Esophagus muscularis mucosa (tissue), 3 donors: Measurements from ENCODE around the gene GJC2.

Source experiments
- POLR2A ChIP-seq: fragments of 450-650 bp; IDR thresholded peaks from one replicate; pipeline ENCODE4 v1.6.1; 2017; ENCODE audit warnings: antibody characterized with exemption, moderate library complexity, mild to moderate bottlenecking, low read depth
- POLR2AphosphoS5 ChIP-seq, 2 donors: sonication (generic); formaldehyde crosslinking; IDR thresholded peaks; one replicate each; pipeline ENCODE4 v1.6.1; 2017; ENCODE audit warnings: antibody characterized with exemption in 2 of 2
- TF ChIP-seq, protein P1 (sequence below), 3 experiments: fragments of 200-600 bp in 2 of 3; fragments of 450-650 bp in 1 of 3; sonication (generic) in 2 of 3; IDR thresholded peaks; one replicate each; pipeline ENCODE4 v1.5.1; 2017 to 2019; ENCODE audit warnings: antibody characterized with exemption in 3 of 3, mild to moderate bottlenecking in 2 of 3, moderate library complexity in 1 of 3

DNA sequence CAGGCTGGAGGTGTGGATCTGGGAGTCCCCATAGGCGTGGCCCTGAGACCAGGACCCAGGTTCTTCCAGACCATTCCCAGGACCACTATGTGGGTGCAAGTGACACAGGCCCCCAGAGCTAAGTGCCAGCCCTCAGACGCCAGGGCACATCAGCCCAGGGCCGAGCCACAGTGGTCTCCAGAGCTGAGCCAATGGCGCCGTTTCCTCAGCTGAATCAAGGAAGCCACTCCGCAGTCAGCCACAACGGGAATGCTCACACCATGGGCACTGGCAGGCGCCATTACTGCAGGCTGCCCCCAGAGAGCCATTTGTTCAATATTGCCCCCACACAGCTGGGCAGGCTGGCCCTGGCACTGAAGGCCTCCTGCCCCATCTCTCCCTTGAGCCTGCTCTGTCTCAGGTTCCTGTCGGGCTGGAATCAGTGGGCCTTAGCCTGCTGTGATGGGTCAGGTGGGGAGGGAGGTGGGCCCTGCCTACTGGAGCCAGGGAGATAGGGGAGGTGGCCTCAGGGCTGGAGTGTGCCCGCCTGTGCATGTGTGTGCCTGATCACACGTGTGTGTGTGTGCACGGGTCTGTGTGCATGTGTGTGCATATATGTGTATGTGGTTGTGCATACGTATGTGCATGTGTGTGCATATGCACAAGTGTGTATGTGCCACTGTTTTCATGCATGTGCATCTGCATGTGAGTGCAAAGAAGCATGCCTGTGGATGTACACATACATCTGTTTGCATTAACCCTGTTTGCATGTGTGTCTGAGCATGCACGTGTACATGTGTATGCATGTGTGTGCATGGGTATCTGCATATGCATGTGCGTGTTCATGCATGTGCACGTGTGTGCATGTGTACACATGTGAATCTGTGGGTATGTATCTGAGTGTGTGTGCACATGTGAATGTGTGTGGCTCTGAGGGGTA, 6.1 kb downstream of the GJC2 start:
- TF ChIP-seq, protein P1, sequence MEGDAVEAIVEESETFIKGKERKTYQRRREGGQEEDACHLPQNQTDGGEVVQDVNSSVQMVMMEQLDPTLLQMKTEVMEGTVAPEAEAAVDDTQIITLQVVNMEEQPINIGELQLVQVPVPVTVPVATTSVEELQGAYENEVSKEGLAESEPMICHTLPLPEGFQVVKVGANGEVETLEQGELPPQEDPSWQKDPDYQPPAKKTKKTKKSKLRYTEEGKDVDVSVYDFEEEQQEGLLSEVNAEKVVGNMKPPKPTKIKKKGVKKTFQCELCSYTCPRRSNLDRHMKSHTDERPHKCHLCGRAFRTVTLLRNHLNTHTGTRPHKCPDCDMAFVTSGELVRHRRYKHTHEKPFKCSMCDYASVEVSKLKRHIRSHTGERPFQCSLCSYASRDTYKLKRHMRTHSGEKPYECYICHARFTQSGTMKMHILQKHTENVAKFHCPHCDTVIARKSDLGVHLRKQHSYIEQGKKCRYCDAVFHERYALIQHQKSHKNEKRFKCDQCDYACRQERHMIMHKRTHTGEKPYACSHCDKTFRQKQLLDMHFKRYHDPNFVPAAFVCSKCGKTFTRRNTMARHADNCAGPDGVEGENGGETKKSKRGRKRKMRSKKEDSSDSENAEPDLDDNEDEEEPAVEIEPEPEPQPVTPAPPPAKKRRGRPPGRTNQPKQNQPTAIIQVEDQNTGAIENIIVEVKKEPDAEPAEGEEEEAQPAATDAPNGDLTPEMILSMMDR (IDR thresholded peaks at IDR 0.05): no peak
- TF ChIP-seq POLR2A (no peak), POLR2AphosphoS5 (IDR thresholded peaks at IDR 0.05) (no peak)
